Suprapubic skin (tissue), 4 donors: ENCODE results near the gene MUC6.

Experiments
- CTCF ChIP-seq, 2 donors: fragments of 200-600 bp in 1 of 2; fragments of 450-650 bp in 1 of 2; sonication (generic) in 1 of 2; IDR thresholded peaks; one replicate each; pipeline ENCODE4 v1.5.1; 2016 to 2019; ENCODE audit warnings: antibody characterized with exemption in 2 of 2, mild to moderate bottlenecking in 1 of 2, moderate library complexity in 1 of 2
- EP300 ChIP-seq: sonication (generic); formaldehyde crosslinking; IDR thresholded peaks from one replicate; pipeline ENCODE4 v1.6.1; 2017; ENCODE audit warnings: antibody characterized with exemption
- POLR2A ChIP-seq, 2 donors: fragments of 450-650 bp; IDR thresholded peaks; one replicate each; pipeline ENCODE4 v1.6.1; 2017; ENCODE audit warnings: antibody characterized with exemption in 2 of 2, mild to moderate bottlenecking in 2 of 2, moderate library complexity in 2 of 2
- POLR2AphosphoS5 ChIP-seq, 3 donors: sonication (generic); formaldehyde crosslinking; IDR thresholded peaks; one replicate each; pipeline ENCODE4 v1.6.1; 2017; ENCODE audit warnings: antibody characterized with exemption in 3 of 3

- TF ChIP-seq EP300 (no peak), CTCF (IDR thresholded peaks at IDR 0.05) (no peak), POLR2A (IDR thresholded peaks at IDR 0.05) (no peak), POLR2AphosphoS5 (IDR thresholded peaks at IDR 0.05) (no peak)
Measured at GRCh38 chr11:976431-977160, 59.9 kb downstream of the MUC6 start.
